AG04449 (cell line): ENCODE data around the gene QKI.

Experiments used
- CTCF ChIA-PET: fragments of 350-600 bp; formaldehyde crosslinking; extraction: SDS; loops from one replicate; lab custom pipeline; 2021; ENCODE audit warnings: antibody characterized with exemption; lab: Yijun Ruan, JAX
- POLR2A ChIA-PET: fragments of 400-600, 350-600 bp; formaldehyde crosslinking; extraction: SDS; loops from one replicate; lab custom pipeline; 2020; ENCODE audit warnings: antibody characterized with exemption, inconsistent platforms; lab: Yijun Ruan, JAX
- DNase-seq: peaks from one replicate; pipeline ENCODE4 v3.0.0-alpha.2; 2010; ENCODE audit warnings: low read depth, low spot score
- H3K4me3 ChIP-seq: 2 replicates; pipeline ENCODE4 v1.5.1; 2011; ENCODE audit warnings: low read depth, mild to moderate bottlenecking, control low read depth, low read length
- TF ChIP-seq, protein P1 (sequence below): IDR thresholded peaks from one replicate; pipeline ENCODE4 v1.5.1; 2011; ENCODE audit warnings: mild to moderate bottlenecking, moderate library complexity, low read length, control low read depth, inconsistent platforms; ENCODE audit not compliant: insufficient read depth; ENCODE audit errors: missing control alignments

Gene QKI

DNA sequence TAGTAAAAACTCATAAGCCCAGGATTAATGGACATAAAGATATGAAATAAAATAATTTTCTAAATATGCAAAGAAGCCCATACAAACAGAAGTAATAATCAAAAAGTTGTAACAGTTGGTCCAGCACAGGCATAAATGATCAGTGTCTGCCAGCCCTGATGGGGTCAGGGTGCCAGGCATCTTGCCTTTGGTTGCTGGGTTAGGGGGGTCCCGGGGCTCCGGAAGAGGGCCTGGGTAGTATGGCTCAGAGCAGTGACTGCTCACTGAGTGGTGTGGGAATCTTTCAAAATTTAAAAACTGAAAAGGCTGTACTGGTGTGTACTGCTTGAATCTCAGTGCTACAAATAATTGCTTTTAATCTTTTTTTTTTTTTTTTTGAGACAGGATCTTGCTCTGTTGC, 7.7 kb upstream of the QKI start:
- no peak overlapping the region for H3K4me3 ChIP-seq
- TF ChIP-seq, protein P1, sequence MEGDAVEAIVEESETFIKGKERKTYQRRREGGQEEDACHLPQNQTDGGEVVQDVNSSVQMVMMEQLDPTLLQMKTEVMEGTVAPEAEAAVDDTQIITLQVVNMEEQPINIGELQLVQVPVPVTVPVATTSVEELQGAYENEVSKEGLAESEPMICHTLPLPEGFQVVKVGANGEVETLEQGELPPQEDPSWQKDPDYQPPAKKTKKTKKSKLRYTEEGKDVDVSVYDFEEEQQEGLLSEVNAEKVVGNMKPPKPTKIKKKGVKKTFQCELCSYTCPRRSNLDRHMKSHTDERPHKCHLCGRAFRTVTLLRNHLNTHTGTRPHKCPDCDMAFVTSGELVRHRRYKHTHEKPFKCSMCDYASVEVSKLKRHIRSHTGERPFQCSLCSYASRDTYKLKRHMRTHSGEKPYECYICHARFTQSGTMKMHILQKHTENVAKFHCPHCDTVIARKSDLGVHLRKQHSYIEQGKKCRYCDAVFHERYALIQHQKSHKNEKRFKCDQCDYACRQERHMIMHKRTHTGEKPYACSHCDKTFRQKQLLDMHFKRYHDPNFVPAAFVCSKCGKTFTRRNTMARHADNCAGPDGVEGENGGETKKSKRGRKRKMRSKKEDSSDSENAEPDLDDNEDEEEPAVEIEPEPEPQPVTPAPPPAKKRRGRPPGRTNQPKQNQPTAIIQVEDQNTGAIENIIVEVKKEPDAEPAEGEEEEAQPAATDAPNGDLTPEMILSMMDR: no peak
- ChIA-PET CTCF (no interaction called here), POLR2A (no interaction called here)
- DNase-seq: no peak

DNA sequence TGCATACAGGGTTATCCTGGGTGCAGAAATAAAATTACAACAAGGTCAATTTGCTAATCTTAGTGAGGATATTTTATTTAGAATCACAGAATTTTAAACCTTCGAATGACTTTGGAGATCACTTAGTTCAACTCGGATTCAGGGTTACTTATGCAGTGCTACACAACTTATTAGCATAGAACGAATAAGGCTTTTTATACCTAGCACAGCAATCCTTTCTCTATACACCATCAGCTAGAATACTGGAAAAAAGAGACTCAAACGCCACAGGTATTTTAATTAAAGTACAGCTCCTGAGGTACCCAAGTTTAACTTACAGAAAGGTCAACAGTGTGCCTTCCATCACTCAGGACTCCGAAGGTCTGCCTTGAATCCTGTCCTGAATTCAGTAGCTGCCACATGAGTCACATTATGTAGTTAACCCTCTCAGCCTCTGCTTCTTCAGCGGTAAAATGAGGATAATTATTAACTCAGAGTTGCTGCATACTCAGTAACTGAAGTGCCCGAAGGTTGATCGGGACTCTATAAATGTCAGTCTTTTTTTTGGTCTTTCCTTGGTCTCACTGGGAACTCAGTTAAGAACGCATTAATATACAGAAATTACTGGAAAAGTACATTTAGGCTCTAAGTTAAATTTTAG, 6.0 kb upstream of the QKI start:
- ChIA-PET POLR2A (no interaction called here), CTCF (interaction anchor here (0.5 kb wide), 1 partner anchor 337 kb away, joined by 3 read pairs; no protein-coding TSS in a partner anchor)
- no peak for DNase-seq
- TF ChIP-seq, protein P1: no peak
- H3K4me3 ChIP-seq: no peak overlapping the region

DNA sequence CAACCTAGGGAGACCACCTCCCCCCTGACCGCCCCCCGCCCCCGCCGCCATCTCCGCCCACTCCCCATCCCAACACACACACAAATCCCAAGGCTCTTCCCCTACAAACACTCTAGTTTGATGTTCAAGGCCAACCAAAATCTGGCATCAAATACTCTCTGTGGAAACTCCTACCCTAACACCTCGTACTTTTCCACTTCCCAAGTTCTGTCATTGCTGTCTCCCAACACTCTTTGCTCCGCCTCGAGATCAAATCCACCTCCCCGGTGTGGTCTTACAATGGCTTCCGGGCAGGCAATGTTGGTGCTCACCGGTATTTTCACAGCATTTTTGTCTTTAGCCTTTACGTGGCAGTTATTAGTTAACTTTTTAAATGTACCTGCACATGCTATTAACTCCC, 4.8 kb upstream of the QKI start:
- ChIA-PET POLR2A (no interaction called here), CTCF (no interaction called here)
- TF ChIP-seq, protein P1: no peak
- no peak for DNase-seq
- H3K4me3 ChIP-seq: no peak overlapping the region

DNA sequence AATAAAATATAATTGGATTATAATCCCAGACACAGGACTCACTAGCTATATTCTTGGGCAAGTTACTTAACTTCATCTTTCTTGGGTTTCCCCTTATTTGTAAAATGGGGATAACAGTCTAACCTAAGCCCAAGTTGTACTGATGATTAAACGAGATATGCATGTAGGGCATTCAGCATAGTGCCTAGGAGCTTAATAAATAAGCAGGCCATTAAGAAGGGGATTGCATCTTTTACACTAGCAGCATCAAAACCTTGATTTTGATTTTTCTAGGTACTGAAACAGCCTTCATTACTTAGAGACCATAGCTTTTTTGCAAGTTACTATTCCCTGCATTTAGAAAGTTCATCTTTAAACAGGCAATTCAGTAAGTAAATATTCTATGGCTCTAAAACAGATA, 2.2 kb upstream of the QKI start:
- no peak for DNase-seq
- ChIA-PET POLR2A (interaction anchor here (0.5 kb wide), 1 partner anchor 1815 kb away, joined by 3 read pairs; no protein-coding TSS in a partner anchor), CTCF (interaction anchor here (0.6 to 1.6 kb wide), 4 partner anchors 11 to 1686 kb away, joined by 3 read pairs; no protein-coding TSS in a partner anchor)
- TF ChIP-seq, protein P1: no peak
- peak overlapping the region; percentile 80 for H3K4me3 ChIP-seq

DNA sequence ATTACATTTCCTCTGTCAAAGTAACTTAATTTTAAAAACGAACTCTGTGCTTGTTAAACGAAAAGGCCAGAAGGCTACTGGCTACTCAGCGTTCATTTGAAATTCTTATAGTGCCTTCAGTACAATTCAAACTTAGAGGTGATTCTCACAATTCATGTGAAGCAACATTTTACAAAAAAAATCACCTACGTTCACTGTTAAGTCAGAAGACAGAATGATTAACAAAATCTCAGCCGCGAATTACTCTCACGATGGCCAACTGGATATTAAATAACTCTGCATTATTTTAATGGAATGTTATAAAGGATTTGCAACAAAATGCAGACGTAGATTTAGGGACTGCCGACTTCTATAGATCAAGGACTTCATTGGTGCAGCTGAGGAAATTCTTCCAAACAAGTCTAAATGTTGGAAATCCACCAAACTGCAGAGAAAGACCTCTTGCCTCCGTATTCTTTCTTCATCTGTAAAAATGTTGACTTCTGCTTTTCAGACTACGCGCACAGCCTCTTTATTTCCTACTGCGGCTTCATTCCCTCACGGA, 1.6 kb upstream of the QKI start:
- ChIA-PET POLR2A (interaction anchor here (0.5 kb wide), 1 partner anchor 1814 kb away, joined by 3 read pairs; no protein-coding TSS in a partner anchor), CTCF (interaction anchor here (0.6 to 1.6 kb wide), 2 partner anchors 23 to 1685 kb away, joined by 3 read pairs; no protein-coding TSS in a partner anchor)
- H3K4me3 ChIP-seq: peak overlapping the region; percentile 80
- TF ChIP-seq, protein P1: no peak
- no peak for DNase-seq

DNA sequence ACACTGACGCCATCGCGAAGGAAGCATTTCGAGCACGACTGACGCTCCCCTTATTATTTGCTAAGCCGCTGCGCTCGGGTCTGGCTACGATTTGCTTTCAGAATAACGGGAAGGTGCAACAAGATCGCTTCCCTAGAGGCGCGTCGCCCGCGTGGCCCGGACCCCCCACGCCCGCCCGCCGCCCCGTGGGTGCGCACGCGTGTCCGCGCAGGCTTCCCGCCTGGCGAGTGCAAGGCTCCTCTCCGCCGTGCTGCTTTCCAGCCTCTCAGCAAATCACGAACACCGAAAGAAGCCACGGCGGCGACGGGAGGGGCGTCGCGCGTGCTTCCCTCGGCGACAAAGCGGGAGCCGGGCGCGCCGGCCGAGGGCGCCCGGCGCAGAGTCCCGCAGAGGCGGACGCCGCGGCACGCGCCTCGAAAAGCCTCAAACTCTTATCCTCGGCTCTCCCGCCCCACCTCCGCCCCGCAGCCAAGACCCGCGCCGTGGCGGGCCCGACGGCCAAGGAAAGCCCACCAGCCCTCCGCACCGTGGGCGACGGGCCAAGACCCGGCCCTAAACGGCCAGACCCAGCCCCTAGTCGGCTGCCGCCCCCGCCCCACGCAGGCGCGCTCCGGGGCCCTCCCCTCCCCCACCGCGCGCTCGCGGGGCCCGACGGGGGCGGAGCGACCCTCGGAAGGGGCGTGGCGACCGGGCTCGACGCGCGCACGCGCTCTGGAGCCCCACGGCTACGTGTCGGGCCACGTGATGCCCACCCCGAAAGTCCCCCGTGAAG, 987 bp upstream of the QKI start:
- CTCF ChIA-PET: no interaction called here
- DNase-seq: peak; percentile 53
- H3K4me3 ChIP-seq: peak overlapping the region; percentile 80
- POLR2A ChIA-PET: no interaction called here
- TF ChIP-seq, protein P1: no peak
